ENCODE results near the gene GRM1. TPM values are rescaled to one million over a fixed set of nuclear protein-coding genes. Genes with fewer than 3 reads are reported as not detected.

The GRM1 gene
- total and polyA plus RNA-seq, 2 donors (not counting 1 experiment from before 2014, with no cell fraction given), result 0.17 TPM; not detected in 1

DNA sequence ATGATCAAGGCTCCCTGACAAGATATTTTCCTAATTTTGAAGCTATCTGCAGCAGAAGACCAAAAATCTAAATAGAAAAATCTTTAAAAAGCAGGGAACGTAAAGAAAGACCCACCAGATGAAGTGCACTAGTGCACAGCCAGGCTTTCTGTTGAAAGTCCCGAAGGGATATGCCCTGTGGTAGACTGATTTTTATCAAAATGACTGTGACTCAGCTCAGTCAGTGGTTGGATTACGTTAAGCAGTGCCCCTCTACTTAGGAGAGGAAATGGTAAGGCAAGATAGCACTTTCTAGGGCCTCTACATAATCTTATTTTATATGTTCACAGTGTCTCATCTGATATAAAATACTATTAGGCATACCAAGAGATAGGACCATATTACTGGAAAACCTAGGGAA, 391.4 kb downstream of the GRM1 start:
- H3K9ac ChIP-seq (ENCODE audit: insufficient read depth, low read length), result no peak overlapping the region
- no peak overlapping the region for H3K27ac ChIP-seq (ENCODE audit: insufficient read depth, low read length)
- H3K4me2 ChIP-seq (ENCODE audit: extremely low read depth, insufficient read depth, low read length), result no peak overlapping the region
- H3K36me3 ChIP-seq (ENCODE audit: control insufficient read depth, insufficient read depth, low read length), result no peaks in the 10 kb centered on the region
- no peaks in the 10 kb centered on the region for H4K20me1 ChIP-seq (ENCODE audit: control insufficient read depth, extremely low read depth, insufficient read depth, low read length)
- H3K79me2 ChIP-seq (ENCODE audit: control insufficient read depth, insufficient read depth, low read length), result no peaks in the 10 kb centered on the region
- H3K9me3 ChIP-seq (ENCODE audit: control insufficient read depth, insufficient read depth, low read depth, low read length), result no peaks in the 10 kb centered on the region
- no peak for DNase-seq (ENCODE audit: low read depth in 2 of 2)
- no peaks in the 10 kb centered on the region for H3K4me1 ChIP-seq (ENCODE audit: control insufficient read depth, extremely low read depth, insufficient read depth, low read length)
- H3K27me3 ChIP-seq (ENCODE audit: control insufficient read depth, insufficient read depth, low read length), result no peaks in the 10 kb centered on the region
- no peak overlapping the region for H2AFZ ChIP-seq (ENCODE audit: low read length)
- no peak overlapping the region for H3K4me3 ChIP-seq (replicated peaks in 1 of 4; ENCODE audit: control extremely low read depth in 1 of 4, insufficient read depth in 1 of 4, low read depth in 3 of 4, low read length in 4 of 4)
- TF ChIP-seq EZH2 (IDR thresholded peaks at IDR 0.05; ENCODE audit: low read length, missing control alignments), result no peak
- TF ChIP-seq, protein P1, sequence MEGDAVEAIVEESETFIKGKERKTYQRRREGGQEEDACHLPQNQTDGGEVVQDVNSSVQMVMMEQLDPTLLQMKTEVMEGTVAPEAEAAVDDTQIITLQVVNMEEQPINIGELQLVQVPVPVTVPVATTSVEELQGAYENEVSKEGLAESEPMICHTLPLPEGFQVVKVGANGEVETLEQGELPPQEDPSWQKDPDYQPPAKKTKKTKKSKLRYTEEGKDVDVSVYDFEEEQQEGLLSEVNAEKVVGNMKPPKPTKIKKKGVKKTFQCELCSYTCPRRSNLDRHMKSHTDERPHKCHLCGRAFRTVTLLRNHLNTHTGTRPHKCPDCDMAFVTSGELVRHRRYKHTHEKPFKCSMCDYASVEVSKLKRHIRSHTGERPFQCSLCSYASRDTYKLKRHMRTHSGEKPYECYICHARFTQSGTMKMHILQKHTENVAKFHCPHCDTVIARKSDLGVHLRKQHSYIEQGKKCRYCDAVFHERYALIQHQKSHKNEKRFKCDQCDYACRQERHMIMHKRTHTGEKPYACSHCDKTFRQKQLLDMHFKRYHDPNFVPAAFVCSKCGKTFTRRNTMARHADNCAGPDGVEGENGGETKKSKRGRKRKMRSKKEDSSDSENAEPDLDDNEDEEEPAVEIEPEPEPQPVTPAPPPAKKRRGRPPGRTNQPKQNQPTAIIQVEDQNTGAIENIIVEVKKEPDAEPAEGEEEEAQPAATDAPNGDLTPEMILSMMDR (conservative IDR thresholded peaks at IDR 0.05 in 1 of 2, IDR thresholded peaks at IDR 0.05 in 1 of 2; ENCODE audit: low read depth in 1 of 2, low read length in 2 of 2), result no peak

DNA sequence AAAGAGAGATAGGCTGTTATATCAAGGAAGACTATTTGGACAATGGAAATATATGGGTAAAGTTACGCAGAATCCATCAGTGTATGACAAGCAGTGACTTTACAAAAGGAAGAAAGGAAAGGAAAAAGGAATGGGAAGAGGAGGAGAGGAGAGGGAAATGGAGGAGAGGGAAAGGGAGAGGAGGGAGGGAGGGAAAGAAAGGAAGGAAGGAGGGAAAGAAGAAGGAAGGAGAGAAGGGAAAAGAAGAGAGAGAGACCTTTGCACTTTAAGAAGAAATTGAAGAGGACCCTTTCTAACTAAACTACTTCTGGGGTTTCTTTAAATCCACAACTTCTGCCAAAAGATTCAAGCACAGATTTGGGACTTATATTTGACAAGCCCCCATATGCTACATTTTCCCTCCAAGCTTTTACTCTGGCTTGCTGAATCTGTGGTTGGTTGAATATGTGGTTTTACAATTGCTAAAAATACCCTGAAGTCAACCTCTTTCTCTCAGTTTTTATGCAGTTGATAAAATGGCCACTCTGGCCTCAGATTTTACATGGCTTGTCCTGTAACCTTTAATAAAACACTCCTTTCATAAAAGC, 394.0 kb downstream of the GRM1 start:
- H3K4me3 ChIP-seq (replicated peaks in 1 of 4; ENCODE audit: control extremely low read depth in 1 of 4, insufficient read depth in 1 of 4, low read depth in 3 of 4, low read length in 4 of 4), result no peak overlapping the region
- H3K4me1 ChIP-seq (ENCODE audit: control insufficient read depth, extremely low read depth, insufficient read depth, low read length), result no peaks in the 10 kb centered on the region
- no peaks in the 10 kb centered on the region for H4K20me1 ChIP-seq (ENCODE audit: control insufficient read depth, extremely low read depth, insufficient read depth, low read length)
- H3K9ac ChIP-seq (ENCODE audit: insufficient read depth, low read length), result no peak overlapping the region
- no peaks in the 10 kb centered on the region for H3K36me3 ChIP-seq (ENCODE audit: control insufficient read depth, insufficient read depth, low read length)
- H3K27me3 ChIP-seq (ENCODE audit: control insufficient read depth, insufficient read depth, low read length), result no peaks in the 10 kb centered on the region
- no peaks in the 10 kb centered on the region for H3K79me2 ChIP-seq (ENCODE audit: control insufficient read depth, insufficient read depth, low read length)
- H3K4me2 ChIP-seq (ENCODE audit: extremely low read depth, insufficient read depth, low read length), result no peak overlapping the region
- no peak for DNase-seq (ENCODE audit: low read depth in 2 of 2)
- no peaks in the 10 kb centered on the region for H3K9me3 ChIP-seq (ENCODE audit: control insufficient read depth, insufficient read depth, low read depth, low read length)
- H2AFZ ChIP-seq (ENCODE audit: low read length), result no peak overlapping the region
- TF ChIP-seq, protein P1 (conservative IDR thresholded peaks at IDR 0.05 in 1 of 2, IDR thresholded peaks at IDR 0.05 in 1 of 2; ENCODE audit: low read depth in 1 of 2, low read length in 2 of 2), result no peak
- TF ChIP-seq EZH2 (IDR thresholded peaks at IDR 0.05; ENCODE audit: low read length, missing control alignments), result no peak
- H3K27ac ChIP-seq (ENCODE audit: insufficient read depth, low read length), result no peak overlapping the region

DNA sequence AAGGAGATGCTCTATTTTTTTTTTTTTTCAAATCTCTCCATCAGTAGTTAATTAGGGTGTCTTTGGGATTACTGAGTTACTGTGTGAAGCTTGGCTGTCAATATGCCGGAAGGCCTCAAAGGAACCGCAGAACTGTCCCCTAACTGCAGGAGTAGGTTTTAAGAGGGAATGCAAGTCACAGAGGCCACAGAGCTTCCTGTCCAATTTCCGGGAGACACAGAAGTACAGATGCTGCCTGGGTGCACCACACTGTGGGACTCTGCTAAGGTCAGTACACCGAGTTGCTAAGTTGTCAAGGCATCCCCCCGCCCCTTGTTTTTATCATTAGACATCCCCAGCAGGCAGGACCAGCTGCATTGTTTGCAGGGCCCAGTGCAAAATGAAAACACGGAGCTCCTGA, 394.6 kb downstream of the GRM1 start:
- Histone ChIP-seq H3K9me3 (ENCODE audit: control insufficient read depth, insufficient read depth, low read depth, low read length) (no peaks in the 10 kb centered on the region), H3K9ac (ENCODE audit: insufficient read depth, low read length) (no peak overlapping the region), H3K27me3 (ENCODE audit: control insufficient read depth, insufficient read depth, low read length) (no peaks in the 10 kb centered on the region), H2AFZ (ENCODE audit: low read length) (no peak overlapping the region), H3K4me3 (replicated peaks in 1 of 4; ENCODE audit: control extremely low read depth in 1 of 4, insufficient read depth in 1 of 4, low read depth in 3 of 4, low read length in 4 of 4) (no peak overlapping the region), H4K20me1 (ENCODE audit: control insufficient read depth, extremely low read depth, insufficient read depth, low read length) (no peaks in the 10 kb centered on the region), H3K36me3 (ENCODE audit: control insufficient read depth, insufficient read depth, low read length) (no peaks in the 10 kb centered on the region), H3K27ac (ENCODE audit: insufficient read depth, low read length) (no peak overlapping the region), H3K79me2 (ENCODE audit: control insufficient read depth, insufficient read depth, low read length) (no peaks in the 10 kb centered on the region), H3K4me2 (ENCODE audit: extremely low read depth, insufficient read depth, low read length) (no peak overlapping the region), H3K4me1 (ENCODE audit: control insufficient read depth, extremely low read depth, insufficient read depth, low read length) (no peaks in the 10 kb centered on the region)
- no peak for DNase-seq (ENCODE audit: low read depth in 2 of 2)
- TF ChIP-seq EZH2 (IDR thresholded peaks at IDR 0.05; ENCODE audit: low read length, missing control alignments), result no peak
- TF ChIP-seq, protein P1 (conservative IDR thresholded peaks at IDR 0.05 in 1 of 2, IDR thresholded peaks at IDR 0.05 in 1 of 2; ENCODE audit: low read depth in 1 of 2, low read length in 2 of 2), result no peak
